Stimulated activated naive CD4-positive, alpha-beta T cell treated with Interleukin-2 at 50 U/mL for 16 hours (primary cell): ENCODE measurements around the gene PRDM16.

ENCODE experiments used
- DNase-seq: peaks from one replicate; lab custom pipeline; 2025; lab: John Stamatoyannopoulos, UW

Gene PRDM16

GRCh38 chr1:3184666-3185065 lies 115.7 kb downstream of the PRDM16 start:
- no peak for DNase-seq

DNA sequence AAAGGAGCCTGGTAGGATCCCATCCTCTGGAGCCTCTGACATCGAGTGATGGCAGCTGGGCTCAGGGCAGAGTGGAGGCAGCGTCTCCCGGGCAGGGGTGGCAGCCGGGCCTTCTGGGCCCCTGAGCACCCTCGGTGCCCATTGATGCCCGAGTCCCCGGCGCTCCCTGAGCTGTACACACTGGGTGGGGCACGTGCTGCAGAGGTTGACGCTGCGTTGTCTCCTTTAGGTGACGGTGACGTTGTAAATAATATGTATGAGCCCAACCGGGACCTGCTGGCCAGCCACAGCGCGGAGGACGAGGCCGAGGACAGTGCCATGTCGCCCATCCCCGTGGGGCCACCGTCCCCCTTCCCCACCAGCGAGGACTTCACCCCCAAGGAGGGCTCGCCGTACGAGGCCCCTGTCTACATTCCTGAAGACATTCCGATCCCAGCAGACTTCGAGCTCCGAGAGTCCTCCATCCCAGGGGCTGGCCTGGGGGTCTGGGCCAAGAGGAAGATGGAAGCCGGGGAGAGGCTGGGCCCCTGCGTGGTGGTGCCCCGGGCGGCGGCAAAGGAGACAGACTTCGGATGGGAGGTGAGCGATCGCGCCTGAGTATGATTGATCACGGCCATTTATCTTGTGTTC lies 117.0 kb downstream of the PRDM16 start:
- no peak for DNase-seq

DNA sequence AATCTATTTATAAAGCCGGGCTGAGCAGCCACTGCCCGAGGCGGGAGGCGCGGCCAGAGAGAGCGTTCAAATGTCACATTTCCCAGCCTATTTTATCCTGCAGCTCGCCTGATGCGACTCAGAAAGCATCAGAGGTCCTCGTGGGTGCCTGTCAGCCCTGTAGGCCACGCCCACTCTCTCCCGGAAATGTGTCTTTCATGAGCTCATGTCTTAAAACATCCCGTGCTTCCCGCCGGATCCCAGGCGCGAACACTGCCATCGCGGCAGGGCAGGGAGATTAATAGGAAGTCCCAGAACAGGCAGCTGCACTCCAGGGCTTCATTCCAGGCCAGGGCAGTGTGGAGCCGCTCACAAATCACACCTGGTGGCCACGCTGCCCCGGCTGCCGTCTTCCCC lies 117.5 kb downstream of the PRDM16 start:
- no peak for DNase-seq

DNA sequence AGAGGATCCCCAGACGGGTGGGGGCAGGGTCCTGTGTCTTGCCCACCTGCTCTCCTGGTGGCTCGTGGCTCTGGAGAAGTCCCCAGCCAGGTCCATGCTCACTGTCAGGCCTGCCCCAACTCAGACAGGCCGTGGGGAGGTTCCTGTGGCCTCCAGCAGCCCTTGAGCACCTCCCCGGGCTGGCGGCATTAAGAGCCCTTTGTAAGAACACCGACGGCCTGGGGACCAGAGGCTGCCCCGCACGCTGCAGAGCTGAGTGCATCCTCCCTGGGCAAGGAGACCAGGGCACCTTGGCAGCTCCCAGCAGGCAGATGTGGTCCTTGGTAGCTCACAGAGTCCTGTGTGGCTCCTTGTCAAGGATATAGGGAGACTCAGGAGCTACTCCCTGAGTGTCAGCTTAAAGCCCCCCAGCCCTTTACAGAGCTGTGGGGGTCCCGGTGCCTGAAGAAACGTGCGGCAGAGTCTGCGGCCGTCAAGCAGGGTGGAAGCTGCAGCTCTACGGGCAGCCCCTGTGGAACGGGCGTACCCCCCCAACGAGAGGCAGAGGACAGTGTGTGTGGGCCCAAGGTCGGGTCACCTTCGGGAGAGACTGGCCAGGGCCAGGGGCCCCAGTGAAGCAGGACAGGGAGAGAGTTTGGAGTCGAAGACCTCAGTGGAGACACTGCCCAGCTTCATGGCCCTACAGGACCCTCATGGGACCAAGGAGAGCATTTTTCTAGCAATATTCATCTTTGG lies 118.6 kb downstream of the PRDM16 start:
- DNase-seq: no peak

- DNase-seq: no peak
Measured at GRCh38 chr1:3188150-3188971, 119.4 kb downstream of the PRDM16 start.

DNA sequence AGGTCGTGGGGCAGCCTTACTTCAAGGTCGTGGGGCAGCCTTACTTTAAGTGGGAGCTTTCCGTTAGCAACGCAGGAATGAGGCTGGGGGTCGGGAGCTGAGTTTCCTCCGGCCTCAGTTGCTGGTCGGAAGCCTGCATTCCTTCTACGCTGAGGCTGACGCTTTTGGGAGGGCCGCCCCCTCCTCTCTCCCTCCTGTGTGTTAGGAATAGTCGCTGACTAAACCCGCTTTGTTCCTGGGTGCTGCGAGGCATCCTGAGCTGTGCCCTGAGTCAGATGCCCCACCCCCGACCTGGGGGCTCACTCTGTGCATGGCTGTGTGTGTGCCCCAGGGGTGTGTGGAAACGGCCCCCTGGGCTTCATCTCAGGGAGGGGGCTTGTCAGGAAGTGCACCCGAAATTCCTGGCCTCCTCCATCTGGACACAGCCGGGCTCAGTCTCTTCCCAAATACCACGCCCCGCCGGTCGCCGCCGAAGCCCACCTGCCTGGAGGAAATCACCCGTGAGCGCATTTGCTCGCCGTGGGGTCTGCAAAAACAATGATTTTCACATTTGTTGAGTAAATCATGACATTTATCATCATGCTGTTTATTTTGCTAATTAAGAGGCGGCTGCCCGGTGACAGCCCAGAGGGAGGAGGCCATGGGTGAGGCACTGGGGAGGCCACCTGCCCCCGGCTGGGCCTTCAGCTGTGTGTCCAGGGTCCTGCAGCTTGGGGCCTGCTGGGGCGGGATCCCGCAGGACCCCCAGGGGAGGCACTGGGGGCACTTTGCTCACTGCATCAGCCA lies 121.4 kb downstream of the PRDM16 start:
- DNase-seq: no peak

DNA sequence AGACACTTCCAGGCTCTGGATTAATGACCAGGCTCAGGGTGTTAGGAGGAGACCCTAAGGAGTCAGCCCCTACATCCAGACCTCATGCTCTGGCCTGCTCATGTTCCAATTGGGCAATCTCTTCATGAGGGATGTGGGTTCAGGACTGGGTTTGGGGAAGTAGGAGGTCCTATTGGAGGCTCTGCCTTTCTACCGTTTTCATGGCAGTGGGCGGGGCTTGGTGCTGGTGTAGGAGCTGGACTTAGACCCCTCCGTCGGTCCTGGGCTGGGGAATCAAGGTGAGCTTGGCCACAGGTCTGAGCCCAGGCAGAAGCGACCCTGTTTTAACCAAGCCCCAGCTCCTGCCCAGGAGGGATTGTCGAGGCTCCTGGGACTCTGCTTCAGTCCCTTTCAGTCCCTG lies 123.4 kb downstream of the PRDM16 start:
- no peak for DNase-seq

DNA sequence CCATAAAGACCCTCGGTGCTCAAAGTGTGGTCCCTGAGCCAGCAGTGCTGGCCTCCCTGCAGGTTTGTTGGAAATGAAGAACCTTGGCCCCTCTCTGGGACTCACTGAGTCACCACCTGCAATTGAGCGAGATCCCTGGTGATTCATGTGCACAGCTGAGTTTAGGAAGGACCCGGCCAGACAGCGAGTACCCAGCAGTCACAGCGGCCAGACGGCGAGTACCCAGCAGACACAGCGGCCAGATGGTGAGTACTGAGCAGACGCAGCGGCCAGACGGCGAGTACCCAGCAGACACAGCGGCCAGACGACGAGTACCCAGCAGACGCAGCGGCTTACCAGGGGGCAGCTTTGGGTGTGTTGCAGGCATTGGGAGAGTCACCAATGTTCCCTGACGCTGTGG lies 123.8 kb downstream of the PRDM16 start:
- no peak for DNase-seq

GRCh38 chr1:3193811-3194210 lies 124.8 kb downstream of the PRDM16 start:
- DNase-seq: no peak

- no peak for DNase-seq
Measured at GRCh38 chr1:3194760-3195479, 125.9 kb downstream of the PRDM16 start.

GRCh38 chr1:3195480-3195815 lies 126.4 kb downstream of the PRDM16 start:
- DNase-seq: no peak

DNA sequence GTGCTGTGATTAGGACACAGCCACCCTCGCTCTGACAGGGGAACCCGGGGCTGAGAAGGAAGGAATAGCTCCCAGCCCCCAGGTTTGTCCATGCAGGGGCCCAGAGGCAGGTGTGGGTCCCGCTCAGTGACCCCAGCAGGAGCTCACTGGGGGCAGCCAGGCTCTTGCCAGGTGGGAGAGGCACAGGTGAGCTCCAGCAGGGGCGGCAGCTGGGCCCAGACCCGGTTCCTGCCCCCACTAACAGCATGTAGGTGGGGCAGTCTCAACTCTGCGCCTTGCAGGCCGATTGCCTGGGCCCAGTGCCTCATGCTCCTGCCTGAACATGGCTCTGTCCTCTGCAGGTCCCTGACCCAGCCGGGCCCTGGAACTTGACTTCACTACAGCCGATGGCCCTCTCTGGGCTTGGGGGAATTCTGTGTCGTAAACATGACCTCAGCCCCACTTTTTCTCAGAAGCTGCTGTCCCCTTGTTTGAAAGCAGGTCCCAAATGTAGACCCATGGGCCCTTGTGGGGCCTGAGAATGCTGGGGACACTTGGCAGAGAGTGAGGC lies 127.0 kb downstream of the PRDM16 start:
- no peak for DNase-seq

GRCh38 chr1:3196577-3197245 lies 127.7 kb downstream of the PRDM16 start:
- DNase-seq: no peak

DNA sequence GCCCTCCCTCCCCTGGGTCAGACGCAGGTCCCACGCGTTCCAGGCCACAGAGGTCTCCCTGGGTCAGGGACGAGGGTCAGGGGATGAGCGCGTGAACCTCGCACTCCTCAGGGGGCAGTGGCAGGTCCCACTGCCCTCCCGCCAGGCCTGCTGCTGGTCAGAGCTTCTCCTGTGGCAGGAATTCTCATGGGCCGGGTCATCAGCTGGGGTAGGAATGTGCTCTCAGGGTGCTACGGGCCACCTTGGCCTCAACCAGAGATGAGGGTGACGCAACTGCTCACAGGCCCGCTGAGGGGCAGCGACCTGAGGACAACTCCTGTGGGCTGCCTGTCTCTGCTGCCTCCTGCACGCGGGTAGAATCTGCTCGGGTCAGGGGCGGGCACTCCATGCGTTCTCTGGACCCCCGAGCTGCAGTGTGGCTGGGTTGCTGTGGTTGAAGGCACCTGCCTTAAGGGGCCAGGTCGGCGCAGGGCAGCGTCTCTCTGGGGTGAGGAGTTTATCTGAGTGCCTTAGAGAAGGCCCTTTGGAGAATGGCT lies 128.8 kb downstream of the PRDM16 start:
- DNase-seq: no peak

DNA sequence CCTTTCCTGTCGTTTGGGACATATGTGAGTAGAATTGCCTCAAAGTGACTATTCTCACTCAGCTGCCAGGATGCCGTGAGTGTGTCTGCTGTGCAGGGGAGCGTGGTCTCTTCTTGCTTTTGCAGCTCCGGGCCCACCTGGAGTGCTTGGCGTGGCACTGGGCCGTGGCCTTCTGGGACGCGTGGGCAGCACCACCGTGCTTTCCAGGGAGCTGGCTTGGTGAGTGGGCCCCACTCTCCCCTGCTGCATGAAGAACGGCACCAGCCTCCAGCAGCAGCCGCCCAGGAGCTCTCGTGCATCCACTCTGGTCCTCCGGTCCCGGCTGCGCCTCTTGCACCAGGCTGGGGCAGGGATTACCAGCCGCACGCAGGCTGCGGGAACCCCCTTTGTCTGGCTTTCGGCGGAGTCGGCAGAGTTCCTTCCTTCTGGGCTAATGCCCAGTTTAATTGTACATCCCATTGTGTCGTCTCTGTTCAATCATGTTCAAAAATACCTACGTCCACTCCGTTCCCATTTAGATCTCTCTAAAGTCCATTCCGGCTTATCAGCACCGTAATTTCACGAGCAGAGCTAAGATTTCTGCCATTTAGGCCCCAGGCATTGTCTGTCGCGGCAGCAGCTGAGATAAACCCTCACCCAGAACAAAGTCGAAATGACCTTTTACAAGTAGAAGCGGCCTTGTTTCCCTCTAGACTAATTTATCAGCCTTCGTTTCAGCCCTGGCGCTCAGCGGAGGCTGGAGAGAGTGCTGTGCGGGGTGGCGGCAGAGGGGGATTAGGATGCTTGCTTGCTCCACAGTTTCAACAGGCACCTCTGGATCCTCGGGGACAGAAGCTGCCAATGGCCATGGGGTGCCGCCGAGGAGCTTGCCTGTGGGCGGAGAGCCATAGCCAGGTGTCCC lies 129.6 kb downstream of the PRDM16 start:
- no peak for DNase-seq

DNA sequence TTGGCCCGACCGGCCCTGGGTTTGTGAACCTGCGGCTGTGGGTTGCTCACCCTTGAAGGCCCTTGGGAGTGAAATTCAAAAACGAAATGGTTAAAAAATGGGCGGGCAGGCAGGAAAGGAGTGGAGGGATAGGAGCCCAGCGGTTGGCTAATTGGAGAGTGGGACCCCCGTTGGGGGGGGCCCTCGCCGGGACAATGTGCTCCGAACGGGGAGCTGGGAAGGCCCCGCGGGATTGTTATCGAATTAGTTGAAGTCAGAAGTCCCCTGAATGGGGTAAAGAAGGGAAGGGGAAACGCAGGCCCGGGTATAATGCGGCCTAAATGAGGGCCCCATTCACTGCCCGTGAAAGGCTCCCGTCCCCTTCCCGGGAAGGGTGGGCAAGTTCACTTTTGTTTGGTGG lies 135.7 kb downstream of the PRDM16 start:
- no peak for DNase-seq

GRCh38 chr1:3205815-3206214 lies 136.8 kb downstream of the PRDM16 start:
- DNase-seq: no peak

DNA sequence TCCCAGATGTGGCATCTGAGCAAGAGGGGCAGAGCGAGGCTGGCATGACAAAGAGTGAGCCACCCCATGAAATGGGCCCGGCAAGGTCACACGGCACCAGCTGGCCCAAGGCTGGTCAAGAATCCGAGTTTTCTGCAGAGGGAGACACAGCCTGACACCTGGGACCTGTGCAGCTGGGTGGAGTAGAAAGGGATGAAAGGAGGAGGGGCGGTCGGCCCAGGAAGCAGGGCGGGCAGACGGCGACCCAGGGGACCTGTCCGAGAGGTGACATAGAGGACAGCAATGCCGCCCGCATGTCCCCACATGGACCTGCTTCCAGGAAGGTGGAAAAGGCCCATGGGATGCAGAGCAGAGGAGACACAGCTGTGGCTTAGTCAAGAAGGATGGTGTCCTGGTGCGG lies 137.7 kb downstream of the PRDM16 start:
- no peak for DNase-seq

GRCh38 chr1:3207217-3207848 lies 138.3 kb downstream of the PRDM16 start:
- DNase-seq: no peak
